HFF-Myc (cell line): ENCODE results near the gene ANKUB1.

Experiments used
- DNase-seq: peaks from one replicate; pipeline ENCODE4 v3.0.0-alpha.2; 2011; ENCODE audit warnings: low read depth; ENCODE audit errors: extremely low read depth
- H3K4me3 ChIP-seq: replicated peaks from 2 replicates; pipeline ENCODE4 v1.5.1; 2011; ENCODE audit warnings: low read depth, mild to moderate bottlenecking, control low read depth, low read length
- CTCF ChIP-seq: IDR thresholded peaks from 2 replicates; pipeline ENCODE4 v1.5.1; 2012; ENCODE audit warnings: mild to moderate bottlenecking, low read depth, low read length, control low read depth; ENCODE audit errors: missing control alignments

Gene ANKUB1

GRCh38 chr3:149767720-149768119 is 24.6 kb downstream of the ANKUB1 start:
- TF ChIP-seq CTCF = no peak
- DNase-seq = no peak
- no peak overlapping the region for H3K4me3 ChIP-seq

DNA sequence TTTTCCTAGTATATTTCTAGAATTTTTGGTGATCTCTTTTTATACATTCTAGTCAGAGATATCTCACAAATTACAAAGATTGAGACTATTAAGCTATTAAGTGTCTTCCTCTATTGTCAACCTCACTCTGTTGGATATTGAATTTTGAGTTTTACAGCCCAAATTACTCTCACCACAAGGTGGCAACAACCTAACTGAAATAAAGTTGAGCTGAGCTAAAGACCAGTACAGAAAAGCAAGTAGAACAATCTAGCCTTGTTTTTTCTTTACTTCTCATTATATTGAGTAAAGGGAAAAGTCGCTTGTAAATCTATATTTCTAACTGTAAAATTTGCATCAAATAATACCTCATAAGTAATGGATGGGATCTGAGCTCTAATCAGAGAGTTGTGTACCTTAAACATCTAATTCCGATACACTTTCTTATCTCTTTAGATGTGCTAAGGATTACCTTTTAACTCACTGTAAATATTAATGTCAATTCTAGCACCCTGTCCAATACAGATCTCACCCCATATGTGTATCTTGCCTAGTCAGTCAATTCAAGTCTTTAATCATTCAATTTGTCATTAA is 26.5 kb downstream of the ANKUB1 start:
- no peak for DNase-seq
- peak; percentile 40 for TF ChIP-seq CTCF

DNA sequence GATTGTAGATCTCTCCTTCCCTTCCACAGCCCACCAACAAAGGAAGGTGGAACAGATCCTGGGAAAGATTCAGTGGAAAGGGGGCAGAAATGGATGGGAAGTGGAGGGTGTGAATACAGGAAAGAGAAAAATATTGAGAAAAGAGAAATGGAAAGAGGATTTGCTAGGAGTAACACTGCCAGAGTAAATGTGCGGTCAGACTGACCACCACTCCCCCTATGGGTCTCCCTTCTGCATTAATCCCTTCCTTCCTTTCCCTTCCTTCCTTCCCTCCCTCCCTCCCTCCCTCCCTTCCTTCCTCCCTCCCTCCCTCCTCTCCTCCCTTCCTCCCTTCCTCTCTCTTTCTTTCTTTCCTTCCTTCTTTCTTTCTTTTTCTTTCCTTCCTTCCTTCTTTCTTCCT is 28.1 kb downstream of the ANKUB1 start:
- TF ChIP-seq CTCF = no peak
- no peak overlapping the region for H3K4me3 ChIP-seq
- DNase-seq = no peak

More for the DNA sequence above, 26.5 kb downstream of the ANKUB1 start:
- no peak overlapping the region for H3K4me3 ChIP-seq

GRCh38 chr3:149763565-149764195 is 28.7 kb downstream of the ANKUB1 start:
- no peak for DNase-seq
- H3K4me3 ChIP-seq = no peak overlapping the region
- no peak for TF ChIP-seq CTCF

DNA sequence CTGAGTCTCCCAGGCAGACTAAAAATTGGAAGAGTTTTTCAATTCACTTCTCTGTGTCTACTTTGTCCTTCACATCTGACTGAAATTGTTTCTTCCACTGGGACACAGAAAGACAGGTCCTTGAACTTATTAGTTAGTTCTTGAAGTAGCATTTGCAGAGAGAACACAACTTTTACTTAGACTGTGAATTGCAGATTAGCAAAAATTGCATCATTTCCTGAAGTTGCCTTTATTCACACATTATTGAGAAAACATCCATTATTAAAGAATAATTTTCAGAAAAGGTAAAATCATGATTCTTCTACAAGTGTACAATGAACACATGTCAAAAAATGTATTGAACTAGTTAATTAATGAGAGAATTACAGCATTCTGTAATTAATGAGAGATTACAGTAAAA is 38.6 kb downstream of the ANKUB1 start:
- no peak overlapping the region for H3K4me3 ChIP-seq
- no peak for DNase-seq
- no peak for TF ChIP-seq CTCF

DNA sequence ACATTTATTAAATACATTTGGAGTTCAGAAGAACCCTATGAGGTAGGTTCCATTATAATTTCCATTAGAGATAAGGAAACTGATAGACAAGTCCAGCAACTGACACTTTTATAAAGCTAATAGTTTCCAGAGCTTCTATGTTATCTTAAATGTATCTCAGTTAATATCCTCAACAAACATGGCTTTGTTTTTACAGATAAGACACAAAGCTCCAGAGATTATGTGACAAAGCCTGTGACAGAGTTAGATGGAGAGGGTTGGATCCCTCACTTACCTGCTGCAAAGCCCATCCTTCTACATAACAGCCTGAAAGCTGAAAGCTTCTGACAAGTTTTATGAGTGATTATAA is 39.6 kb downstream of the ANKUB1 start:
- no peak for TF ChIP-seq CTCF
- DNase-seq = no peak
- H3K4me3 ChIP-seq = peak overlapping the region; percentile 86
